Keratinocyte (primary cell): ENCODE results near the gene BRF1. TPM values are rescaled to one million over a fixed set of nuclear protein-coding genes. Genes with fewer than 3 reads are reported as not detected.

Experiments used
- DNase-seq: peaks from one replicate; pipeline ENCODE4 v3.0.0-alpha.2; 2011; ENCODE audit warnings: low read depth, missing footprints, low spot score
- FAIRE-seq: peaks from 2 replicates; lab custom pipeline; 2011; peaks lifted over from hg19 to GRCh38; lab: Jason Lieb, UNC
- H2AFZ ChIP-seq: 2 replicates; pipeline ENCODE4 v1.6.0; 2012; ENCODE audit warnings: low read length, control low read depth, inconsistent platforms; ENCODE audit not compliant: control insufficient read depth
- H3K27ac ChIP-seq: 2 replicates; pipeline ENCODE4 v1.5.1; 2011; ENCODE audit warnings: low read length; ENCODE audit not compliant: control insufficient read depth, insufficient read depth
- H3K27me3 ChIP-seq: 3 replicates; pipeline ENCODE4 v1.6.0; 2011; ENCODE audit warnings: low read length; ENCODE audit not compliant: control insufficient read depth, insufficient read depth; ENCODE audit errors: extremely low read depth
- H3K36me3 ChIP-seq, 2 experiments: 2 replicates in 1 of 2; 3 replicates in 1 of 2; pipeline ENCODE4 v1.5.1; 2011; ENCODE audit warnings: low read length in 2 of 2, mild to moderate bottlenecking in 1 of 2; ENCODE audit not compliant: control insufficient read depth in 2 of 2, insufficient read depth in 2 of 2; ENCODE audit errors: extremely low read depth in 1 of 2
- H3K4me1 ChIP-seq: 3 replicates; pipeline ENCODE4 v1.5.1; 2011; ENCODE audit warnings: low read length; ENCODE audit not compliant: control insufficient read depth, insufficient read depth; ENCODE audit errors: extremely low read depth
- H3K4me2 ChIP-seq: 3 replicates; pipeline ENCODE4 v1.6.0; 2011; ENCODE audit warnings: low read depth, low read length; ENCODE audit not compliant: control insufficient read depth, insufficient read depth; ENCODE audit errors: extremely low read depth
- H3K4me3 ChIP-seq, 3 experiments: fragments of 200-600 bp in 1 of 3; sonication (generic) in 1 of 3; 2 replicates in 2 of 3; 3 replicates in 1 of 3; pipeline ENCODE4 v1.5.1; 2011 to 2016; ENCODE audit warnings: low read length in 3 of 3, mild to moderate bottlenecking in 3 of 3, control low read depth in 2 of 3, inconsistent platforms in 1 of 3, low read depth in 1 of 3, mixed read lengths in 1 of 3, mixed run types in 1 of 3, moderate library complexity in 1 of 3; ENCODE audit not compliant: control insufficient read depth in 2 of 3, insufficient read depth in 2 of 3; ENCODE audit errors: extremely low read depth in 1 of 3
- H3K79me2 ChIP-seq: 2 replicates; pipeline ENCODE4 v1.6.0; 2012; ENCODE audit warnings: low read length; ENCODE audit not compliant: control insufficient read depth, insufficient read depth
- H3K9ac ChIP-seq: 3 replicates; pipeline ENCODE4 v1.6.0; 2011; ENCODE audit warnings: low read length; ENCODE audit not compliant: control insufficient read depth, insufficient read depth; ENCODE audit errors: extremely low read depth
- H3K9me1 ChIP-seq: 3 replicates; pipeline ENCODE4 v1.6.0; 2011; ENCODE audit warnings: low read length; ENCODE audit not compliant: control insufficient read depth, insufficient read depth; ENCODE audit errors: extremely low read depth
- H3K9me3 ChIP-seq: 2 replicates; pipeline ENCODE4 v1.5.1; 2012; ENCODE audit warnings: low read depth, low read length; ENCODE audit not compliant: control insufficient read depth
- H4K20me1 ChIP-seq: 3 replicates; pipeline ENCODE4 v1.6.0; 2011; ENCODE audit warnings: low read length; ENCODE audit not compliant: control insufficient read depth, insufficient read depth; ENCODE audit errors: extremely low read depth
- EZH2 ChIP-seq: IDR thresholded peaks from one replicate; pipeline ENCODE4 v1.6.1; 2012; ENCODE audit warnings: inconsistent platforms, mild to moderate bottlenecking, low read length, moderate library complexity
- dilution Hi-C: fragments of 300-500 bp; cut with MboI; formaldehyde crosslinking; loops from one replicate; pipeline ENCODE4 v1.7.0; 2020; ENCODE audit warnings: low sequenced_read_pairs; ENCODE audit not compliant: extremely low pct_ligation_motif_present
- polyA plus RNA-seq, 5 experiments: library from polyadenylated mRNA; depleted of rRNA in 3 of 5; stranded (reverse) in 3 of 5; stranded (forward) in 1 of 5; unstranded in 1 of 5; fragments of >200 nt; gene quantifications; 1 replicate in 1 of 5; 2 replicates in 3 of 5; 3 replicates in 1 of 5; pipeline versions ENCODE4 v1.2.1 to v1.2.3, GENCODE V29; 2011 to 2012; ENCODE audit warnings: missing spikeins in 2 of 5, low read depth in 1 of 5, low replicate concordance in 1 of 5
- TF ChIP-seq, protein P1 (sequence below), 3 experiments: IDR thresholded peaks in 1 of 3; conservative IDR thresholded peaks in 1 of 3; optimal IDR thresholded peaks in 1 of 3; 2 replicates in 2 of 3; 3 replicates in 1 of 3; pipeline versions ENCODE3 to v1.5.1; 2011; ENCODE audit warnings: low read length in 3 of 3, mild to moderate bottlenecking in 3 of 3, moderate library complexity in 2 of 3, control low read depth in 1 of 3, inconsistent platforms in 1 of 3; ENCODE audit not compliant: insufficient read depth in 2 of 3; ENCODE audit errors: extremely low read depth in 1 of 3

Gene BRF1
- polyA plus RNA-seq, 1 donor (not counting 4 experiments of a cell fraction or from before 2014, with no cell fraction given), result 6.5 TPM

GRCh38 chr14:105271224-105271890, 29.4 kb downstream of the BRF1 start:
- Histone ChIP-seq H3K79me2 (peaks cover 9% of the 10 kb centered on the region), H3K4me1 (peaks cover 6% of the 10 kb centered on the region), H3K36me3 (peaks cover 0 to 5% of the 10 kb centered on the region in 2 experiments), H3K9ac (no peak overlapping the region), H3K4me3 (no peak overlapping the region), H3K4me2 (no peak overlapping the region), H4K20me1 (peaks cover 2% of the 10 kb centered on the region), H3K27me3 (no peaks in the 10 kb centered on the region), H3K9me1 (no peaks in the 10 kb centered on the region), H3K27ac (no peak overlapping the region), H3K9me3 (no peaks in the 10 kb centered on the region), H2AFZ (no peak overlapping the region)
- TF ChIP-seq, protein P1, sequence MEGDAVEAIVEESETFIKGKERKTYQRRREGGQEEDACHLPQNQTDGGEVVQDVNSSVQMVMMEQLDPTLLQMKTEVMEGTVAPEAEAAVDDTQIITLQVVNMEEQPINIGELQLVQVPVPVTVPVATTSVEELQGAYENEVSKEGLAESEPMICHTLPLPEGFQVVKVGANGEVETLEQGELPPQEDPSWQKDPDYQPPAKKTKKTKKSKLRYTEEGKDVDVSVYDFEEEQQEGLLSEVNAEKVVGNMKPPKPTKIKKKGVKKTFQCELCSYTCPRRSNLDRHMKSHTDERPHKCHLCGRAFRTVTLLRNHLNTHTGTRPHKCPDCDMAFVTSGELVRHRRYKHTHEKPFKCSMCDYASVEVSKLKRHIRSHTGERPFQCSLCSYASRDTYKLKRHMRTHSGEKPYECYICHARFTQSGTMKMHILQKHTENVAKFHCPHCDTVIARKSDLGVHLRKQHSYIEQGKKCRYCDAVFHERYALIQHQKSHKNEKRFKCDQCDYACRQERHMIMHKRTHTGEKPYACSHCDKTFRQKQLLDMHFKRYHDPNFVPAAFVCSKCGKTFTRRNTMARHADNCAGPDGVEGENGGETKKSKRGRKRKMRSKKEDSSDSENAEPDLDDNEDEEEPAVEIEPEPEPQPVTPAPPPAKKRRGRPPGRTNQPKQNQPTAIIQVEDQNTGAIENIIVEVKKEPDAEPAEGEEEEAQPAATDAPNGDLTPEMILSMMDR (optimal IDR thresholded peaks at IDR 0.05 in 1 of 3, IDR thresholded peaks at IDR 0.05 in 1 of 3, conservative IDR thresholded peaks at IDR 0.05 in 1 of 3; ENCODE audit: extremely low read depth in 1 of 3, insufficient read depth in 2 of 3, low read length in 3 of 3), result peak in 1 of 3 experiments; percentile 3
- no peak for TF ChIP-seq EZH2
- DNase-seq (no peak), FAIRE-seq (no peak)
- dilution Hi-C loops, result no loop called here

DNA sequence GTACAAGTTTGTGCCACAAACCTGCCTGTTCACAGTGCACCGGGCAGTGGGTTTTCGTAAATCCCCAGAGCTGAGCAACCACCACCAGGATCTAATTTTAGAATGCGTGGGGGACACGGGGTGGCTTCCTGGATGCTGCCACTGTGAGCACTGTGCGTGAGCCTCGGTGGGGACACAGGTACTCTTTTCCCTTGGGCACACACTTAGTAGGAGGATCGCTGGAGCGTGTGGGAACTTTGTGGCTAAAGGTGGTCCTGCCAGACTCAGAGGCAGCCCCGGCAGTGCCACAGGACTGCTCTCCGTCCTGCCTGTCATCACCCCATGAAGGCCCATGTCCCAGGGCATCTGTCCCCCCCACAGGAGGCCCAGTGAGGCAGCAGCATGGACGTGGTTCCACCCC, 31.4 kb downstream of the BRF1 start:
- H3K9me3 ChIP-seq, result no peaks in the 10 kb centered on the region
- no peak overlapping the region for H2AFZ ChIP-seq
- peaks cover 0 to 5% of the 10 kb centered on the region in 2 experiments for H3K36me3 ChIP-seq
- H3K27ac ChIP-seq, result no peak overlapping the region
- TF ChIP-seq, protein P1 (optimal IDR thresholded peaks at IDR 0.05 in 1 of 3, IDR thresholded peaks at IDR 0.05 in 1 of 3, conservative IDR thresholded peaks at IDR 0.05 in 1 of 3; ENCODE audit: extremely low read depth in 1 of 3, insufficient read depth in 2 of 3, low read length in 3 of 3), result no peak
- no peak for TF ChIP-seq EZH2
- no peak for DNase-seq
- H3K79me2 ChIP-seq, result peaks cover 4% of the 10 kb centered on the region
- no peaks in the 10 kb centered on the region for H3K27me3 ChIP-seq
- H4K20me1 ChIP-seq, result peaks cover 2% of the 10 kb centered on the region
- no peak for FAIRE-seq
- dilution Hi-C loops, result no loop called here
- peaks cover 6% of the 10 kb centered on the region for H3K4me1 ChIP-seq
- no peak overlapping the region for H3K4me3 ChIP-seq
- no peaks in the 10 kb centered on the region for H3K9me1 ChIP-seq
- no peak overlapping the region for H3K4me2 ChIP-seq
- no peak overlapping the region for H3K9ac ChIP-seq
